ENCODE measurements around the gene C19orf47. TPM values are rescaled to one million over a fixed set of nuclear protein-coding genes. Genes with fewer than 3 reads are reported as not detected.
A peak's percentile ranks its signal among the peaks of the same experiment; 100 is the strongest.

Gene C19orf47
- total RNA-seq, 2 experiments from 2014 or later: 17.5 to 18.0 TPM

DNA sequence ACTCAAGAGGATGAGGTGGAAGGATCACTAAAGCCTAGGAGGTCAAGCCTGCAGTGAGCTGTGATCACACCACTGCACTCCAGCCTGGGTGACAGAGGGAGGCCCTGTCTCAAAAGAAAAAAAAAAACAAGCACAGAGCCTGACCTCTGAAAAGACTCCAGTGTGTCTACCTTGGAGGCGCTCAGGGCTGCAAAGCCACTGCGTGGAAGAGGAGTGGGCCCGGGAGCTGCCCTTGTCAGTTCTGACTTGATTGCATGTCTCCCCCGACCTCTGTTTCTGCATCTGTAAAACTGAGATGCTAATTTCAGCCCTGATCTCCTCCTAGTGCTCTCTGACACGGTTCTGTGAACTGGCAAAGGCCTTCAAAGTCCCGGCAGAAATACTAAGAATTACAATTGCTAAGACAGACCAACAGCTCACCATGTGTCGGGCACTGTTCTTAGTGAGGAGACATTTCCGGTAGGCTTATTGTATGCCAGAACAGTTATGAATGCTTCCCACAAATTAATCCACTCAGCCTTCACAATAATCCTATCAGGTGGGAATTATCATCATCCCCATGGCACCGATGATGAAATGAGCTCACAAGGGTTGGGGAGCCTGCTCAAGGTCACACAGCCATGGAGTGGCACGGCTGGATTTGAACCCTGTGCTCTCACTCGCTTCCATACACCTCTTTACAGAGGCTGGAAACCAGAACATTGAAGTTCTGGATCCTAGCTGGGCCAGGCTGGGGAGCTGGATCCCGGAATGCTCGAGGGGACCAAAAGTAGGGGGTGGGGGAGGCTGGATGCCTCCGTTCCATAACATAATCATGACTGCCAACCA is 66.6 kb downstream of the C19orf47 start:
- Mint-ChIP-seq H3K9me3 (no peaks in the 10 kb centered on the region), H3K4me1 (ENCODE audit: low read depth) (peaks cover 67% of the 10 kb centered on the region), H3K27me3 (no peaks in the 10 kb centered on the region), H3K27ac (peak overlapping the region; percentile 46), H3K36me3 (ENCODE audit: low read depth) (peaks cover 1% of the 10 kb centered on the region), H3K4me3 (no peak overlapping the region)
- DNase-seq (no peak), ATAC-seq (no peak)
- TF ChIP-seq, protein P1, sequence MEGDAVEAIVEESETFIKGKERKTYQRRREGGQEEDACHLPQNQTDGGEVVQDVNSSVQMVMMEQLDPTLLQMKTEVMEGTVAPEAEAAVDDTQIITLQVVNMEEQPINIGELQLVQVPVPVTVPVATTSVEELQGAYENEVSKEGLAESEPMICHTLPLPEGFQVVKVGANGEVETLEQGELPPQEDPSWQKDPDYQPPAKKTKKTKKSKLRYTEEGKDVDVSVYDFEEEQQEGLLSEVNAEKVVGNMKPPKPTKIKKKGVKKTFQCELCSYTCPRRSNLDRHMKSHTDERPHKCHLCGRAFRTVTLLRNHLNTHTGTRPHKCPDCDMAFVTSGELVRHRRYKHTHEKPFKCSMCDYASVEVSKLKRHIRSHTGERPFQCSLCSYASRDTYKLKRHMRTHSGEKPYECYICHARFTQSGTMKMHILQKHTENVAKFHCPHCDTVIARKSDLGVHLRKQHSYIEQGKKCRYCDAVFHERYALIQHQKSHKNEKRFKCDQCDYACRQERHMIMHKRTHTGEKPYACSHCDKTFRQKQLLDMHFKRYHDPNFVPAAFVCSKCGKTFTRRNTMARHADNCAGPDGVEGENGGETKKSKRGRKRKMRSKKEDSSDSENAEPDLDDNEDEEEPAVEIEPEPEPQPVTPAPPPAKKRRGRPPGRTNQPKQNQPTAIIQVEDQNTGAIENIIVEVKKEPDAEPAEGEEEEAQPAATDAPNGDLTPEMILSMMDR (IDR thresholded peaks at IDR 0.05): no peak
- intact Hi-C loops (cut with micrococcal nuclease): loop anchor here (10.0 kb wide), 1 partner anchor 313 kb away; no protein-coding TSS in a partner anchor
- ChIA-PET POLR2A (interaction anchor here (1.3 to 1.4 kb wide), 2 partner anchors 54 to 189 kb away, joined by 3 to 5 read pairs; no protein-coding TSS in a partner anchor), CTCF (no interaction called here)

DNA sequence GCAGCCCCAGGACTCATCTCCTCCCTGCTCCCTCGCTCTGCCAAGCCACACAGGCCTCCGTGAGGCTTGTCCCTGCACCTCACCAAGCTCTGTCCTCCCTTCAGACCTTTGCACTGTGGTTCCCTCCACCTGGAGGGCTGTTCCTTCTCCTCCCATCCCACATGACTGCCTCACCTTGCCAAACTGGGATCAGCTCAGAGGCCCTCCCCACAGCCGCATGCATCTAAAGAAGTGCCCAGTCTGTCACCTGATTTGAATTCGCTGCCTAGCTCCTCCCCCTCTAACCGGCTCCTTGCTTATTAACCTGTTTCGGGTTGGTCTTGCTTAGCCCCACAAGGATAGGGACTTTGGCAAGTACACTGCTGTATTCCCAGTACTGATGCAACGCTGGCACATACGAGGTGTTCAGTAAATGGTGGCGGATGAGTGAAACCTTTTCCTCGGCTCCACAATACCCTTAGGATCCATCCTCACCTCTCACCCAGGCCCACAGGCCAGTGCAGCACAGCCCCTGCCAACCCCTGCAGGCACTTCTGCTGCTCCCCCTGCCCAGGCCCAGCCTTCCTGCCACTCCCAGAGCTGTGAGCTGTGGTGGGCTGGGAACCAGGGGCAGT is 67.5 kb downstream of the C19orf47 start:
- H3K9me3 Mint-ChIP-seq: no peaks in the 10 kb centered on the region
- H3K27me3 Mint-ChIP-seq: no peaks in the 10 kb centered on the region
- ATAC-seq (no peak), DNase-seq (no peak)
- H3K4me1 Mint-ChIP-seq (ENCODE audit: low read depth): peaks cover 67% of the 10 kb centered on the region
- TF ChIP-seq, protein P1 (IDR thresholded peaks at IDR 0.05): no peak
- intact Hi-C loops (cut with micrococcal nuclease): loop anchor here (10.0 kb wide), 1 partner anchor 314 kb away; no protein-coding TSS in a partner anchor
- H3K36me3 Mint-ChIP-seq (ENCODE audit: low read depth): peaks cover 1% of the 10 kb centered on the region
- peak overlapping the region; percentile 84 for H3K27ac Mint-ChIP-seq
- CTCF ChIA-PET: no interaction called here
- H3K4me3 Mint-ChIP-seq: peak overlapping the region; percentile 17
- POLR2A ChIA-PET: no interaction called here

GRCh38 chr19:40279761-40280607 is 68.2 kb downstream of the C19orf47 start:
- Mint-ChIP-seq H3K4me1 (ENCODE audit: low read depth) (peaks cover 69% of the 10 kb centered on the region), H3K9me3 (no peaks in the 10 kb centered on the region), H3K4me3 (peak overlapping the region; percentile 12), H3K27ac (peak overlapping the region; percentile 84), H3K36me3 (ENCODE audit: low read depth) (peaks cover 1% of the 10 kb centered on the region), H3K27me3 (no peaks in the 10 kb centered on the region)
- intact Hi-C loops (cut with micrococcal nuclease): loop anchor here (10.0 kb wide), 1 partner anchor 315 kb away; no protein-coding TSS in a partner anchor
- ChIA-PET POLR2A (no interaction called here), CTCF (interaction anchor here (1.5 kb wide), 1 partner anchor 59 kb away, joined by 4 read pairs; no protein-coding TSS in a partner anchor)
- TF ChIP-seq, protein P1 (IDR thresholded peaks at IDR 0.05): no peak
- no peak for ATAC-seq
- peak; percentile 33 for DNase-seq

DNA sequence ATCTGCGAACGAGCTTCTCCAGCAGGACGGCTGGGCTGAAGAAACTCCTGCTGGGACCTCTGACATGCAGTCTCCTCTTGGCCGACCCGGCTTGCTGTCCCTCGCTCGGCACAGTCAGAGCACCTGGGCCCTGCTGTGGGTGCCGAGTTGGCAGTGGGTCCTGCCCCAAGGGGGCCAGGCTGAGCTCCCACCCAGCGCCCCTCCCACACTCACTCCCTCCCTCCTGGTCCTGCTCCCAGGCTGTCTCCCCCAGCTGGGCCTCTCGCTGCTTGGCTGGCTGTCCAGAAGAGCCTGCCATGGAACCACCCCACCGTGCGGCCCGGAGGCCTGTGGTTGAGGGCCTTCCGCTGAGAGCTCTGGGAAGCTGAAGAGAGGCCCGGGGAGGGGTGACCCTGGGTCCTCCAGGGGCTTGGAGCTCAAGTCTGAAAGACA is 69.1 kb downstream of the C19orf47 start:
- H3K27ac Mint-ChIP-seq: no peak overlapping the region
- no peak for ATAC-seq
- TF ChIP-seq, protein P1 (IDR thresholded peaks at IDR 0.05): no peak
- H3K4me3 Mint-ChIP-seq: no peak overlapping the region
- H3K4me1 Mint-ChIP-seq (ENCODE audit: low read depth): peaks cover 74% of the 10 kb centered on the region
- peaks cover 1% of the 10 kb centered on the region for H3K36me3 Mint-ChIP-seq (ENCODE audit: low read depth)
- DNase-seq: no peak
- intact Hi-C loops (cut with micrococcal nuclease): no loop called here
- ChIA-PET POLR2A (no interaction called here), CTCF (interaction anchor here (1.5 to 1.7 kb wide), 2 partner anchors 58 to 61 kb away, joined by 4 read pairs; partner anchors contain the start of gene TTC9B)
- H3K27me3 Mint-ChIP-seq: no peaks in the 10 kb centered on the region
- H3K9me3 Mint-ChIP-seq: no peaks in the 10 kb centered on the region
